GM18520 (cell line): Measurements from ENCODE around the gene AOX1.
"Not testable (repeated sequence)": the region's sequence is repeated elsewhere in the genome, so short reads cannot be mapped to it uniquely, and the experiment has no call there.

Source experiments
- ATAC-seq: cut with Tn5 transposase; IDR thresholded peaks from one replicate; pipeline ENCODE4 v1.9.1; 2021; ENCODE audit not compliant: unreplicated experiment

The AOX1 gene

GRCh38 chr2:200600549-200601225, 14.9 kb downstream of the AOX1 start:
- no peak for ATAC-seq

- no peak for ATAC-seq
Measured at GRCh38 chr2:200602584-200602983, 16.8 kb downstream of the AOX1 start.

- ATAC-seq: no peak
Measured at GRCh38 chr2:200603972-200604371, 18.2 kb downstream of the AOX1 start.

- ATAC-seq: no peak
Measured at GRCh38 chr2:200604571-200605255, 18.9 kb downstream of the AOX1 start.

GRCh38 chr2:200608341-200609027, 22.7 kb downstream of the AOX1 start:
- no peak for ATAC-seq

- ATAC-seq: no peak
Measured at GRCh38 chr2:200609028-200609614, 23.3 kb downstream of the AOX1 start.

GRCh38 chr2:200610217-200610616, 24.4 kb downstream of the AOX1 start:
- not testable (repeated sequence) for ATAC-seq

- no peak for ATAC-seq
Measured at GRCh38 chr2:200613692-200614091, 27.9 kb downstream of the AOX1 start.

GRCh38 chr2:200614249-200614648, 28.4 kb downstream of the AOX1 start:
- ATAC-seq: no peak

GRCh38 chr2:200615247-200615646, 29.4 kb downstream of the AOX1 start:
- no peak for ATAC-seq

- ATAC-seq: no peak
Measured at GRCh38 chr2:200616193-200616592, 30.4 kb downstream of the AOX1 start.

GRCh38 chr2:200616656-200617055, 30.8 kb downstream of the AOX1 start:
- ATAC-seq: no peak

GRCh38 chr2:200617156-200618053, 31.6 kb downstream of the AOX1 start:
- no peak for ATAC-seq

GRCh38 chr2:200618054-200618419, 32.2 kb downstream of the AOX1 start:
- no peak for ATAC-seq

- no peak for ATAC-seq
Measured at GRCh38 chr2:200618590-200619021, 32.8 kb downstream of the AOX1 start.

- no peak for ATAC-seq
Measured at GRCh38 chr2:200619279-200619678, 33.5 kb downstream of the AOX1 start.

GRCh38 chr2:200620606-200621390, 35.0 kb downstream of the AOX1 start:
- ATAC-seq: no peak

GRCh38 chr2:200622106-200622505, 36.3 kb downstream of the AOX1 start:
- no peak for ATAC-seq

- no peak for ATAC-seq
Measured at GRCh38 chr2:200624026-200624425, 38.2 kb downstream of the AOX1 start.

- ATAC-seq: no peak
Measured at GRCh38 chr2:200624658-200625057, 38.8 kb downstream of the AOX1 start.
